Transverse colon (tissue), 4 donors: ENCODE measurements around the gene SLBP. TPM values are rescaled to one million over a fixed set of nuclear protein-coding genes. Genes with fewer than 3 reads are reported as not detected.
"Not testable (repeated sequence)": the region's sequence is repeated elsewhere in the genome, so short reads cannot be mapped to it uniquely, and the experiment has no call there.

Experiments used
- DNase-seq: peaks from one replicate; pipeline ENCODE4 v3.0.0-alpha.2; 2019
- H3K27ac ChIP-seq, 4 donors: fragments of 200-600 bp; sonication (generic); 2 replicates each; pipeline ENCODE4 v1.5.1; 2016 to 2018; ENCODE audit warnings: inconsistent platforms in 4 of 4
- H3K27me3 ChIP-seq: fragments of 200-600 bp; sonication (generic); 2 replicates; pipeline ENCODE4 v1.5.1; 2017; ENCODE audit warnings: inconsistent platforms
- H3K36me3 ChIP-seq, 4 donors: fragments of 200-600 bp; sonication (generic); 2 replicates each; pipeline ENCODE4 v1.5.1; 2017 to 2019; ENCODE audit warnings: inconsistent platforms in 4 of 4
- H3K4me1 ChIP-seq, 4 donors: fragments of 200-600 bp; sonication (generic); 2 replicates each; pipeline ENCODE4 v1.5.1; 2017 to 2020; ENCODE audit warnings: inconsistent platforms in 4 of 4
- H3K4me3 ChIP-seq, 4 donors: fragments of 200-600 bp; sonication (generic); 1 replicate in 1 of 4; 2 replicates in 3 of 4; pipeline versions ENCODE4 v1.5.1 to v1.6.1; 2017 to 2019; ENCODE audit warnings: inconsistent platforms in 4 of 4
- H3K9me3 ChIP-seq, 2 donors: fragments of 200-600 bp; sonication (generic); 2 replicates each; pipeline ENCODE4 v1.5.1; 2017 to 2019; ENCODE audit warnings: inconsistent platforms in 2 of 2
- CTCF ChIP-seq, 5 experiments: fragments of 200-600 bp in 3 of 5; fragments of 450-650 bp in 2 of 5; sonication (generic) in 3 of 5; IDR thresholded peaks; 1 replicate in 2 of 5; 2 replicates in 3 of 5; pipeline ENCODE4 v1.5.1; 2016 to 2017; ENCODE audit warnings: antibody characterized with exemption in 5 of 5, inconsistent platforms in 3 of 5, mild to moderate bottlenecking in 2 of 5, moderate library complexity in 1 of 5
- EP300 ChIP-seq: sonication (generic); formaldehyde crosslinking; IDR thresholded peaks from one replicate; pipeline ENCODE4 v1.6.1; 2017; ENCODE audit warnings: antibody characterized with exemption, low read depth
- POLR2A ChIP-seq: fragments of 450-650 bp; IDR thresholded peaks from one replicate; pipeline ENCODE4 v1.6.1; 2016; ENCODE audit warnings: antibody characterized with exemption, mild to moderate bottlenecking, moderate library complexity
- POLR2AphosphoS5 ChIP-seq, 3 donors: sonication (generic); formaldehyde crosslinking; IDR thresholded peaks; one replicate each; pipeline ENCODE4 v1.6.1; 2016; ENCODE audit warnings: antibody characterized with exemption in 3 of 3
- WGBS, 2 donors: methylation state at CpG; one replicate each; pipeline ENCODE4 v1.1.5; 2018; ENCODE audit warnings: low coverage in 1 of 2; 5-methylcytosine and 5-hydroxymethylcytosine counted together
- in situ Hi-C, 4 donors: fragments of 200-750 bp; cut with MboI; loops; one replicate each; pipeline versions ENCODE4 v1.15.0 to v1.15.1; 2017; ENCODE audit warnings: low sequenced_read_pairs in 3 of 4, low pct_ligation_motif_present in 1 of 4, low pct_unique_long_range_greater_than_20kb in 1 of 4
- intact Hi-C: fragments of 100-400 bp; cut with DNase I; formaldehyde crosslinking; loops from one replicate; pipeline ENCODE4 v1.15.1; 2023; ENCODE audit warnings: low total_unique reads
- total RNA-seq, 4 donors: library from RNA; depleted of rRNA; stranded (reverse); fragments of >200 nt; gene quantifications; one replicate each; pipeline ENCODE4 v1.1.0, GENCODE V29; 2016

SLBP gene
- total RNA-seq, 4 donors from 2014 or later = 7.6 to 47.5 (median 31.6) TPM

DNA sequence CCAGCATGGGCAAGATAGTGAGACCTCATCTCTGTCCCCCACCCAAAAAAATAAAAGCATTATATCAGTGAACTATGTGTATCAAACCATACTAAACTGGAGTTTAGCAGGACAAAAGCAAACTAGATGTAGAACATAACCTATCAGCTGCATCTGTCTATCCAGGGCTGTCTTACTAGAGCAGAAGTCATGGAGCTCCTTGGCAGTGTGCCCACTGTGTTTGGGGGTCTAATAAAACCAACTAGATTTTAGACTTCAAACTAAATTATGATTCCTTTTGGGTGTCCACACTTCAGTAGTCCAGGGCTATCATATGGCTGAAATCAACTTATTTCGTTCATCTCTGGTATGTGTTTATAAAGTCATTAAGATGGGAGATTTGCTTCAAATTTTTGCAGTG, 8.3 kb downstream of the SLBP start:
- H3K36me3 ChIP-seq = peaks cover 0 to 17% (median 5%) of the 10 kb centered on the region in 4 donors
- in situ Hi-C loops (no loop called here), intact Hi-C loops (no loop called here)
- no peaks in the 10 kb centered on the region for H3K27me3 ChIP-seq
- no peak overlapping the region for H3K27ac ChIP-seq
- 76 to 83% methylated on average over 1 of the region's 1 CpG for whole genome bisulfite sequencing, 2 donors
- TF ChIP-seq EP300 (no peak), CTCF (IDR thresholded peaks at IDR 0.05) (no peak), POLR2AphosphoS5 (IDR thresholded peaks at IDR 0.05) (no peak), POLR2A (no peak)
- no peak for DNase-seq
- H3K9me3 ChIP-seq = no peaks in the 10 kb centered on the region
- H3K4me3 ChIP-seq = no peak overlapping the region
- no peaks in the 10 kb centered on the region for H3K4me1 ChIP-seq

GRCh38 chr4:1701671-1702070, 10.4 kb downstream of the SLBP start:
- H3K9me3 ChIP-seq, H3K4me1 ChIP-seq, H3K4me3 ChIP-seq, DNase-seq, H3K27me3 ChIP-seq, H3K27ac ChIP-seq, in situ Hi-C loops, intact Hi-C loops: not testable (repeated sequence)
- H3K36me3 ChIP-seq = peaks cover 0 to 33% (median 15%) of the 10 kb centered on the region in 4 donors
- 61 to 91% methylated on average over 2 to 8 of the region's 8 CpGs for WGBS, 2 donors

DNA sequence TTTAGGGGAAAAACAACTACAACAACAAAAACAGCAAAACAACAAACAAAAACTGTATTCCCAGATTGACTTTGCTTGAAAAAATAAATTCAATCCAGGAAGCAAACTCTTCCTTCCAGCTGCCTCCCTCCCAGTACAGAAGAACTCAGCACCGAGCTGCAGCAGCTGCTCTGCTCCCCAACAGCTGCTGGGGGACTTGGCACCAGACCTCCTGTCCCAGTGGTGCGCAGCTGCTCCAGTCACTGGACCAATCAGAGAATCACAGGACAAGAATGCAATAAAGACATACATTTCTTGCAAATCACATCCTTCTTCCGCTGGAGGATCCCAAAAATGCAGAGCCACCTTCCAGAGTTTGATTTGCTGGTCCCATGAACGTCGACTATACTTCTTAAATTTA, 16.2 kb downstream of the SLBP start:
- Histone ChIP-seq H3K4me3 (no peak overlapping the region), H3K9me3 (no peaks in the 10 kb centered on the region), H3K27me3 (no peaks in the 10 kb centered on the region), H3K36me3 (peaks cover 0 to 57% (median 24%) of the 10 kb centered on the region in 4 donors), H3K27ac (no peak overlapping the region), H3K4me1 (no peaks in the 10 kb centered on the region)
- TF ChIP-seq POLR2AphosphoS5 (IDR thresholded peaks at IDR 0.05) (no peak), CTCF (IDR thresholded peaks at IDR 0.05) (no peak), POLR2A (no peak), EP300 (no peak)
- intact Hi-C loops (loop anchor here (2.0 kb wide), 1 partner anchor 33 kb away; no protein-coding TSS in a partner anchor), in situ Hi-C loops (no loop called here)
- WGBS, 2 donors = 60 to 79% methylated on average over 4 to 5 of the region's 5 CpGs
- DNase-seq = no peak

DNA sequence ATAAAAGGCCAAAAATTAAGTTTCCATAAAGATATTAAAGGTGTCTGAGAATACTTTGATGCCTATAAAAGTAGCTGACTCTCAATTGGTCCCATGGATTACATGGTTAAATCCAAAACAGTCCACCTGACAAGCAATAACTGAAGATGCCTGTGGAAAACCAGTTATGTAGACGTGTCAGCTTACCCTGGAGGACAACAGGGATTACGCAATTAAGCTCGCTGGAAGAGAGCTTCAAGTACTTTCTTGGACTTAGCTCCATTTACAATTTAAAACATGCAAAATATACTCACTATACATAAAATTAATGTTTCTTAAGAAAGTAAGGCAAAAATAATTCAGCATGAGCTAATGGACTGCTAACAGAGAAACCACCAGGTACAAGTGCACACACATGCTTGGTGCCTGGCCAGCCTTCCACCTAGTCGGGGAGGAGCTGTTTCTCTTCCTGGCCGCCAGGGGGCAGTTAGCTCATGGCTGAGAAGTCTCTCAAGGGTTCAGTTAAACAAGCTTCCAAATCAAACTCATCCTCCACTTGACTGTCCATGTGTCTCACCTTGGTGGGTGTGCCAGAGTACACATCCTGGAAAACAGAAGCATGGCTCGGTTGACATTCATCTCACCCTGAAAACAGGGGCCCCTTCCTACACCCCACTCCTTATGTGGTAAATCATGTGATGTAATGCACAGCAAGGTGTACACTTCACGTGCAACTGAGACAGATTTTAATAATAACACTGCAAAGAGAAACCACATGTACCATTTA, 18.8 kb downstream of the SLBP start:
- H3K4me3 ChIP-seq = no peak overlapping the region
- peaks cover 0 to 44% (median 17%) of the 10 kb centered on the region in 4 donors for H3K36me3 ChIP-seq
- in situ Hi-C loops = no loop called here
- WGBS, 2 donors = 43 to 48% methylated on average over 6 to 7 of the region's 7 CpGs
- peak; percentile 77 for DNase-seq
- no peak for TF ChIP-seq POLR2A
- TF ChIP-seq CTCF (IDR thresholded peaks at IDR 0.05) = peak; percentile 89 to 93 (median 90)
- no peak overlapping the region for H3K27ac ChIP-seq
- no peaks in the 10 kb centered on the region for H3K4me1 ChIP-seq
- no peaks in the 10 kb centered on the region for H3K9me3 ChIP-seq
- intact Hi-C loops = no loop called here
- no peaks in the 10 kb centered on the region for H3K27me3 ChIP-seq
